Ectodermal cell (in vitro differentiated cells): ENCODE results near the gene DGKK.

Experiments used
- H3K27ac ChIP-seq: 2 replicates; pipeline ENCODE4 v1.7.0; 2013; ENCODE audit warnings: mild to moderate bottlenecking, low read depth, low read length; ENCODE audit not compliant: insufficient read depth, poor library complexity, severe bottlenecking
- H3K27me3 ChIP-seq: 2 replicates; pipeline ENCODE4 v1.7.0; 2013; ENCODE audit warnings: mild to moderate bottlenecking, low read length; ENCODE audit not compliant: insufficient read depth, control insufficient read depth, poor library complexity, severe bottlenecking
- H3K36me3 ChIP-seq: one replicate; pipeline ENCODE4 v1.7.0; 2013; ENCODE audit warnings: low read length; ENCODE audit not compliant: control insufficient read depth, insufficient read depth
- H3K4me1 ChIP-seq: one replicate; pipeline ENCODE4 v1.7.0; 2013; ENCODE audit warnings: low read length; ENCODE audit not compliant: control insufficient read depth, insufficient read depth
- H3K4me3 ChIP-seq: 2 replicates; pipeline ENCODE4 v1.7.0; 2013; ENCODE audit warnings: low read depth, low read length, control low read depth; ENCODE audit not compliant: insufficient read depth
- H3K9me3 ChIP-seq: 2 replicates; pipeline ENCODE4 v1.7.0; 2013; ENCODE audit warnings: mild to moderate bottlenecking, low read length, moderate library complexity; ENCODE audit not compliant: control insufficient read depth
- WGBS, 2 experiments: methylation state at CpG; one replicate each; pipeline ENCODE4 v1.1.7; 2013; ENCODE audit warnings: missing lambda C conversion rate in 2 of 2; 5-methylcytosine and 5-hydroxymethylcytosine counted together

Gene DGKK

GRCh38 chrX:50459615-50460014 is 11.0 kb downstream of the DGKK start:
- Histone ChIP-seq H3K27me3 (no peaks in the 10 kb centered on the region), H3K4me3 (no peak overlapping the region), H3K4me1 (no peaks in the 10 kb centered on the region), H3K9me3 (no peaks in the 10 kb centered on the region), H3K36me3 (no peaks in the 10 kb centered on the region), H3K27ac (no peak overlapping the region)
- 39 to 46% methylated on average over 1 of the region's 1 CpG for WGBS, 2 experiments

- H3K9me3 ChIP-seq: no peaks in the 10 kb centered on the region
- WGBS, 2 experiments: 88 to 100% methylated on average over 2 of the region's 3 CpGs
- H3K4me3 ChIP-seq: no peak overlapping the region
- no peaks in the 10 kb centered on the region for H3K36me3 ChIP-seq
- H3K27me3 ChIP-seq: no peaks in the 10 kb centered on the region
- no peaks in the 10 kb centered on the region for H3K4me1 ChIP-seq
- H3K27ac ChIP-seq: no peak overlapping the region
These were observed 12.1 kb downstream of the DGKK start for GRCh38 chrX:50458483-50458882.

GRCh38 chrX:50456712-50457484 is 13.7 kb downstream of the DGKK start:
- WGBS, 2 experiments: 87 to 88% methylated on average over 4 to 6 of the region's 6 CpGs
- Histone ChIP-seq H3K27ac (no peak overlapping the region), H3K4me3 (no peak overlapping the region), H3K4me1 (no peaks in the 10 kb centered on the region), H3K27me3 (no peaks in the 10 kb centered on the region), H3K9me3 (no peaks in the 10 kb centered on the region), H3K36me3 (no peaks in the 10 kb centered on the region)

GRCh38 chrX:50452782-50453181 is 17.8 kb downstream of the DGKK start:
- Histone ChIP-seq H3K27ac (no peak overlapping the region), H3K27me3 (no peaks in the 10 kb centered on the region), H3K4me3 (no peak overlapping the region), H3K4me1 (no peaks in the 10 kb centered on the region), H3K9me3 (no peaks in the 10 kb centered on the region), H3K36me3 (no peaks in the 10 kb centered on the region)

- no peak overlapping the region for H3K4me3 ChIP-seq
- no peaks in the 10 kb centered on the region for H3K9me3 ChIP-seq
- H3K36me3 ChIP-seq: no peaks in the 10 kb centered on the region
- H3K27me3 ChIP-seq: no peaks in the 10 kb centered on the region
- no peak overlapping the region for H3K27ac ChIP-seq
- H3K4me1 ChIP-seq: no peaks in the 10 kb centered on the region
- 91 to 100% methylated on average over 1 of the region's 1 CpG for WGBS, 2 experiments
These were observed 20.3 kb downstream of the DGKK start for GRCh38 chrX:50450324-50450723.

- Histone ChIP-seq H3K4me3 (no peak overlapping the region), H3K4me1 (no peaks in the 10 kb centered on the region), H3K27ac (no peak overlapping the region), H3K27me3 (no peaks in the 10 kb centered on the region), H3K36me3 (no peaks in the 10 kb centered on the region), H3K9me3 (no peaks in the 10 kb centered on the region)
- WGBS, 2 experiments: 94 to 98% methylated on average over 2 of the region's 2 CpGs
These were observed 22.1 kb downstream of the DGKK start for GRCh38 chrX:50448565-50448964.

- Histone ChIP-seq H3K9me3 (no peaks in the 10 kb centered on the region), H3K27ac (no peak overlapping the region), H3K4me1 (no peaks in the 10 kb centered on the region), H3K27me3 (no peaks in the 10 kb centered on the region), H3K36me3 (no peaks in the 10 kb centered on the region), H3K4me3 (no peak overlapping the region)
- 80 to 96% methylated on average over 1 to 2 of the region's 3 CpGs for WGBS, 2 experiments
These were observed 23.1 kb downstream of the DGKK start for GRCh38 chrX:50447535-50447934.

- 88 to 96% methylated on average over 1 to 2 of the region's 3 CpGs for WGBS, 2 experiments
- Histone ChIP-seq H3K27me3 (no peaks in the 10 kb centered on the region), H3K4me3 (no peak overlapping the region), H3K9me3 (no peaks in the 10 kb centered on the region), H3K36me3 (no peaks in the 10 kb centered on the region), H3K27ac (no peak overlapping the region), H3K4me1 (no peaks in the 10 kb centered on the region)
These were observed 28.1 kb downstream of the DGKK start for GRCh38 chrX:50442426-50443116.

GRCh38 chrX:50436797-50437196 is 33.8 kb downstream of the DGKK start:
- H3K36me3 ChIP-seq: no peaks in the 10 kb centered on the region
- 92 to 95% methylated on average over 5 of the region's 6 CpGs for WGBS, 2 experiments

GRCh38 chrX:50432829-50433289 is 37.8 kb downstream of the DGKK start:
- WGBS, 2 experiments: 48 to 62% methylated on average over 3 of the region's 3 CpGs
- Histone ChIP-seq H3K9me3 (no peaks in the 10 kb centered on the region), H3K4me3 (no peak overlapping the region), H3K27me3 (no peaks in the 10 kb centered on the region), H3K27ac (no peak overlapping the region), H3K36me3 (no peaks in the 10 kb centered on the region), H3K4me1 (peaks cover 6% of the 10 kb centered on the region)

More at GRCh38 chrX:50436797-50437196, 33.8 kb downstream of the DGKK start:
- H3K27me3 ChIP-seq: no peaks in the 10 kb centered on the region
- no peaks in the 10 kb centered on the region for H3K9me3 ChIP-seq
- no peak overlapping the region for H3K4me3 ChIP-seq
- H3K27ac ChIP-seq: no peak overlapping the region
- H3K4me1 ChIP-seq: peaks cover 6% of the 10 kb centered on the region
